Mammary epithelial cell (primary cell): ENCODE results near the gene SPTB.

Source experiments
- CTCF ChIP-seq, 2 donors: IDR thresholded peaks in 1 of 2; conservative IDR thresholded peaks in 1 of 2; 2 replicates each; pipeline ENCODE4 v1.5.1; 2011 to 2012; ENCODE audit warnings: inconsistent platforms in 2 of 2, low read length in 2 of 2, mild to moderate bottlenecking in 2 of 2, control low read depth in 1 of 2, low read depth in 1 of 2; ENCODE audit not compliant: insufficient read depth in 1 of 2; ENCODE audit errors: extremely low read depth in 1 of 2
- EZH2 ChIP-seq: IDR thresholded peaks from 2 replicates; pipeline ENCODE4 v1.6.1; 2012; ENCODE audit warnings: low read length, inconsistent platforms, borderline replicate concordance

- TF ChIP-seq EZH2: no peak
- no peak for TF ChIP-seq CTCF (conservative IDR thresholded peaks at IDR 0.05 in 1 of 2, IDR thresholded peaks at IDR 0.05 in 1 of 2; ENCODE audit: extremely low read depth in 1 of 2, insufficient read depth in 1 of 2, low read depth in 1 of 2, low read length in 2 of 2)
Measured at GRCh38 chr14:64889352-64889751, 9.6 kb upstream of the SPTB start.
